PC-9 (cell line): ENCODE results near the gene HEPH. TPM values are rescaled to one million over a fixed set of nuclear protein-coding genes. Genes with fewer than 3 reads are reported as not detected.

Experiments
- BruUV-seq: library from RNA; stranded (reverse); fragments of 400-500 nt; replicated peaks from 2 replicates; lab custom pipeline; 2021; lab: Mats Ljungman, UMichigan
- CTCF ChIA-PET: fragments of 300-600 bp; sonication (Branson Sonifier 250); formaldehyde crosslinking; loops from one replicate; lab custom pipeline; 2022; ENCODE audit warnings: antibody characterized with exemption; lab: Charles Lee
- POLR2A ChIA-PET: fragments of 300-600 bp; sonication (Branson Sonifier 250); formaldehyde crosslinking; loops from one replicate; lab custom pipeline; 2022; ENCODE audit warnings: antibody characterized with exemption; ENCODE audit not compliant: unreplicated experiment; lab: Charles Lee
- DNase-seq, 2 experiments: peaks; one replicate each; pipeline versions ENCODE4 v3.0.0 to v3.0.0-alpha.2; 2015 to 2022; ENCODE audit warnings: mixed read lengths in 1 of 2
- H2AFZ ChIP-seq: fragments of 200-600 bp; sonication (generic); 2 replicates; pipeline ENCODE4 v1.8.1; 2017; ENCODE audit warnings: antibody characterized with exemption
- H3F3A ChIP-seq: fragments of 200-600 bp; sonication (generic); 2 replicates; pipeline ENCODE4 v1.8.1; 2017; ENCODE audit warnings: antibody characterized with exemption, mild to moderate bottlenecking, low read depth; ENCODE audit not compliant: insufficient read depth
- H3K27ac ChIP-seq: fragments of 200-600 bp; sonication (generic); 2 replicates; pipeline ENCODE4 v1.6.1; 2016; ENCODE audit warnings: mixed run types
- H3K27me3 ChIP-seq: fragments of 200-600 bp; sonication (generic); 2 replicates; pipeline ENCODE4 v1.6.1; 2016; ENCODE audit warnings: low read depth, mixed run types; ENCODE audit not compliant: insufficient read depth
- H3K36me3 ChIP-seq: fragments of 200-600 bp; sonication (generic); 2 replicates; pipeline ENCODE4 v1.6.1; 2016; ENCODE audit warnings: low read depth, mixed run types
- H3K4me1 ChIP-seq: fragments of 200-600 bp; sonication (generic); replicated peaks from 2 replicates; pipeline ENCODE4 v1.6.1; 2016; ENCODE audit warnings: mixed run types; ENCODE audit not compliant: insufficient read depth
- H3K4me2 ChIP-seq: fragments of 200-600 bp; sonication (generic); 2 replicates; pipeline ENCODE4 v1.6.1; 2017; ENCODE audit warnings: mixed run types
- H3K4me3 ChIP-seq: fragments of 200-600 bp; sonication (generic); 2 replicates; pipeline ENCODE4 v1.6.1; 2016; ENCODE audit warnings: mixed run types
- H3K79me2 ChIP-seq: fragments of 200-600 bp; sonication (generic); 2 replicates; pipeline ENCODE4 v1.6.1; 2017; ENCODE audit warnings: low read depth, mixed run types
- H3K9me2 ChIP-seq: fragments of 200-600 bp; sonication (generic); 2 replicates; pipeline ENCODE4 v1.8.1; 2017; ENCODE audit warnings: mild to moderate bottlenecking; ENCODE audit not compliant: insufficient read depth
- H3K9me3 ChIP-seq: fragments of 200-600 bp; sonication (generic); 2 replicates; pipeline ENCODE4 v1.8.1; 2016; ENCODE audit warnings: low read depth; ENCODE audit not compliant: insufficient read depth
- H4K20me1 ChIP-seq: fragments of 200-600 bp; sonication (generic); 2 replicates; pipeline ENCODE4 v1.8.1; 2017; ENCODE audit not compliant: insufficient read depth
- CTCF ChIP-seq: fragments of 200-600 bp; sonication (generic); conservative IDR thresholded peaks from 2 replicates; pipeline ENCODE4 v1.6.1; 2017; ENCODE audit warnings: mixed run types, antibody characterized with exemption, mild to moderate bottlenecking, moderate library complexity
- EZH2 ChIP-seq: fragments of 200-600 bp; sonication (generic); IDR thresholded peaks from 2 replicates; pipeline ENCODE4 v1.8.0; 2017; ENCODE audit warnings: antibody characterized with exemption, low read depth
- intact Hi-C: fragments of 100-400 bp; cut with micrococcal nuclease; formaldehyde crosslinking; loops from one replicate; pipeline ENCODE4 v1.10.0; 2022; ENCODE audit not compliant: unreplicated experiment
- total RNA-seq: library from RNA; stranded (reverse); gene quantifications from 2 replicates; pipeline ENCODE4 v1.2.3, GENCODE V29; 2021

The HEPH gene
- total RNA-seq, 1 experiment from 2014 or later, result not detected

GRCh38 chrX:66164931-66165330, 884 bp downstream of the HEPH start:
- no peak overlapping the region for H3K4me2 ChIP-seq
- POLR2A ChIA-PET, result no interaction called here
- CTCF ChIA-PET, result no interaction called here
- no peaks in the 10 kb centered on the region for H3K9me3 ChIP-seq
- H3K4me1 ChIP-seq, result no peaks in the 10 kb centered on the region
- BruUV-seq, result no TSS peak
- no peaks in the 10 kb centered on the region for H3F3A ChIP-seq
- H3K36me3 ChIP-seq, result no peaks in the 10 kb centered on the region
- intact Hi-C loops, result no loop called here
- no peak overlapping the region for H3K4me3 ChIP-seq
- H2AFZ ChIP-seq, result no peak overlapping the region
- no peak for DNase-seq
- H3K9me2 ChIP-seq, result no peaks in the 10 kb centered on the region
- H3K27ac ChIP-seq, result no peak overlapping the region
- TF ChIP-seq EZH2 (no peak), CTCF (no peak)
- H3K79me2 ChIP-seq, result no peaks in the 10 kb centered on the region
- no peaks in the 10 kb centered on the region for H3K27me3 ChIP-seq
- no peaks in the 10 kb centered on the region for H4K20me1 ChIP-seq

GRCh38 chrX:66166671-66167070, 2.6 kb downstream of the HEPH start:
- Histone ChIP-seq H3K27ac (no peak overlapping the region), H3K79me2 (no peaks in the 10 kb centered on the region), H3K4me1 (no peaks in the 10 kb centered on the region), H3K9me3 (no peaks in the 10 kb centered on the region), H4K20me1 (no peaks in the 10 kb centered on the region), H3K9me2 (no peaks in the 10 kb centered on the region), H3K27me3 (no peaks in the 10 kb centered on the region), H3F3A (no peaks in the 10 kb centered on the region), H2AFZ (no peak overlapping the region), H3K4me2 (no peak overlapping the region), H3K36me3 (no peaks in the 10 kb centered on the region), H3K4me3 (no peak overlapping the region)
- DNase-seq, result no peak
- ChIA-PET POLR2A (no interaction called here), CTCF (no interaction called here)
- no peak for TF ChIP-seq EZH2
- TF ChIP-seq CTCF, result no peak
- no TSS peak for BruUV-seq
- intact Hi-C loops, result no loop called here

- H3K9me2 ChIP-seq, result no peaks in the 10 kb centered on the region
- no peak overlapping the region for H3K27ac ChIP-seq
- H3K9me3 ChIP-seq, result no peaks in the 10 kb centered on the region
- H3K4me3 ChIP-seq, result no peak overlapping the region
- no peaks in the 10 kb centered on the region for H3K4me1 ChIP-seq
- H3F3A ChIP-seq, result no peaks in the 10 kb centered on the region
- no peak for DNase-seq
- no peaks in the 10 kb centered on the region for H3K79me2 ChIP-seq
- no peaks in the 10 kb centered on the region for H3K36me3 ChIP-seq
- intact Hi-C loops, result no loop called here
- TF ChIP-seq CTCF, result no peak
- TF ChIP-seq EZH2, result no peak
- ChIA-PET CTCF (no interaction called here), POLR2A (no interaction called here)
- H4K20me1 ChIP-seq, result no peaks in the 10 kb centered on the region
- no peak overlapping the region for H3K4me2 ChIP-seq
- H2AFZ ChIP-seq, result no peak overlapping the region
- BruUV-seq, result no TSS peak
- H3K27me3 ChIP-seq, result no peaks in the 10 kb centered on the region
Observed at GRCh38 chrX:66167431-66167830, 3.4 kb downstream of the HEPH start.
